Stomach (tissue), 4 donors: ENCODE measurements around the gene TAF15.

Source experiments
- EP300 ChIP-seq: sonication (generic); formaldehyde crosslinking; IDR thresholded peaks from one replicate; pipeline ENCODE4 v1.6.1; 2017; ENCODE audit warnings: antibody characterized with exemption
- POLR2A ChIP-seq, 4 donors: fragments of 450-650 bp; IDR thresholded peaks; one replicate each; pipeline ENCODE4 v1.6.1; 2016; ENCODE audit warnings: antibody characterized with exemption in 4 of 4, control low read depth in 2 of 4, mild to moderate bottlenecking in 1 of 4, moderate library complexity in 1 of 4
- POLR2AphosphoS5 ChIP-seq, 3 donors: sonication (generic); formaldehyde crosslinking; IDR thresholded peaks; one replicate each; pipeline ENCODE4 v1.6.1; 2016; ENCODE audit warnings: antibody characterized with exemption in 3 of 3
- TF ChIP-seq, protein P1 (sequence below), 7 experiments: fragments of 450-650 bp in 4 of 7; fragments of 200-600 bp in 3 of 7; sonication (generic) in 3 of 7; IDR thresholded peaks; one replicate each; pipeline ENCODE4 v1.5.1; 2016 to 2019; ENCODE audit warnings: antibody characterized with exemption in 7 of 7, control low read depth in 2 of 7, mild to moderate bottlenecking in 1 of 7

DNA sequence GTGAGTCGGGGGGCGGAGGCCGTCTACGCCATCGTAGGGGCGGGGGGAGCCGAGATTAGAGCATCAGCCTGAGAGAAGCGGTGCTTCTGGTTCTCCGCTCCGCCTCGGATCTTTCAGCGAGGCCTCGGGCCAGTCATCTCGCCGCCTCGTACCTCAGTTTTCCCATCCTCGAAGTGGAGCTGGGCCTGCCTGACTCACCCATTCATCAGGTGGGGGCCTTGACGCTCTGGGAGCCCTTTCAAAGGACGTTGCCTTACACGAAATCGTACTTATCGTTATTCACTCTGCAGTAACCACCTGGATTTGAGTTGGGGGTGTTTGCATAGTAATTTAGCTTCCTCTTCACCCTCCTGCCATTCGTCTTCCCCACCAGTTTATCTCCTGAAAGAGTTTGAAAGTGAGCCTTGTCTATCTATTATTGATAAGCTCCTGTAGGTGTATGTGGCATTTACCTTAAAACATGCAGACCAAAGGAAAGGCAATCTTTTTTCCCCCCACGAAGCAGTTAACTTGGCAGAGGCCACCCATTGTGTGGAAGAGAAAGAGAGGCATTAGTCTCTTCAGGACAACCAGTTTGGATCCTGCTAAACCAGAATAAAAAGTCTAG, 674 bp downstream of the TAF15 start:
- TF ChIP-seq, protein P1, sequence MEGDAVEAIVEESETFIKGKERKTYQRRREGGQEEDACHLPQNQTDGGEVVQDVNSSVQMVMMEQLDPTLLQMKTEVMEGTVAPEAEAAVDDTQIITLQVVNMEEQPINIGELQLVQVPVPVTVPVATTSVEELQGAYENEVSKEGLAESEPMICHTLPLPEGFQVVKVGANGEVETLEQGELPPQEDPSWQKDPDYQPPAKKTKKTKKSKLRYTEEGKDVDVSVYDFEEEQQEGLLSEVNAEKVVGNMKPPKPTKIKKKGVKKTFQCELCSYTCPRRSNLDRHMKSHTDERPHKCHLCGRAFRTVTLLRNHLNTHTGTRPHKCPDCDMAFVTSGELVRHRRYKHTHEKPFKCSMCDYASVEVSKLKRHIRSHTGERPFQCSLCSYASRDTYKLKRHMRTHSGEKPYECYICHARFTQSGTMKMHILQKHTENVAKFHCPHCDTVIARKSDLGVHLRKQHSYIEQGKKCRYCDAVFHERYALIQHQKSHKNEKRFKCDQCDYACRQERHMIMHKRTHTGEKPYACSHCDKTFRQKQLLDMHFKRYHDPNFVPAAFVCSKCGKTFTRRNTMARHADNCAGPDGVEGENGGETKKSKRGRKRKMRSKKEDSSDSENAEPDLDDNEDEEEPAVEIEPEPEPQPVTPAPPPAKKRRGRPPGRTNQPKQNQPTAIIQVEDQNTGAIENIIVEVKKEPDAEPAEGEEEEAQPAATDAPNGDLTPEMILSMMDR (IDR thresholded peaks at IDR 0.05): no peak
- TF ChIP-seq POLR2A (IDR thresholded peaks at IDR 0.05) (no peak), EP300 (no peak), POLR2AphosphoS5 (IDR thresholded peaks at IDR 0.05) (no peak)
